Suppressor macrophage (primary cell): Measurements from ENCODE around the gene BAZ2B.
A peak's percentile ranks its signal among the peaks of the same experiment; 100 is the strongest.

Source experiments
- DNase-seq, 4 experiments: peaks; one replicate each; pipeline ENCODE4 v3.0.0-alpha.2; 2020 to 2022

The BAZ2B gene

GRCh38 chr2:159297042-159297707 lies 319.2 kb downstream of the BAZ2B start:
- no peak for DNase-seq

- no peak for DNase-seq
These were observed 324.2 kb downstream of the BAZ2B start for GRCh38 chr2:159292157-159292556.

GRCh38 chr2:159290289-159290907 lies 325.9 kb downstream of the BAZ2B start:
- peak; percentile 77 to 93 (median 88) for DNase-seq

GRCh38 chr2:159287733-159288132 lies 328.6 kb downstream of the BAZ2B start:
- DNase-seq: no peak

GRCh38 chr2:159286709-159287441 lies 329.5 kb downstream of the BAZ2B start:
- DNase-seq: peak; percentile 99 to 100 (median 100)

GRCh38 chr2:159285929-159286708 lies 330.2 kb downstream of the BAZ2B start, which contains the start of gene WDSUB1:
TSS of gene WDSUB1 (minus strand) at chr2:159286703. CDS start at chr2:159283069, 3,634 bp downstream.
- peak; percentile 76 to 87 (median 82) for DNase-seq

GRCh38 chr2:159285433-159285832 lies 330.9 kb downstream of the BAZ2B start:
- no peak for DNase-seq

- DNase-seq: no peak
These were observed 332.8 kb downstream of the BAZ2B start for GRCh38 chr2:159283529-159283928.

GRCh38 chr2:159281002-159281401 lies 335.3 kb downstream of the BAZ2B start:
- DNase-seq: no peak

GRCh38 chr2:159279700-159280099 lies 336.6 kb downstream of the BAZ2B start:
- DNase-seq: no peak

GRCh38 chr2:159275111-159275510 lies 341.2 kb downstream of the BAZ2B start:
- DNase-seq: no peak

- no peak for DNase-seq
These were observed 344.2 kb downstream of the BAZ2B start for GRCh38 chr2:159272156-159272555.

- DNase-seq: no peak
These were observed 345.5 kb downstream of the BAZ2B start for GRCh38 chr2:159270744-159271379.
